ENCODE data around the gene ANKLE1.
A peak's percentile ranks its signal among the peaks of the same experiment; 100 is the strongest.
"Not testable (repeated sequence)": the region's sequence is repeated elsewhere in the genome, so short reads cannot be mapped to it uniquely, and the experiment has no call there.

Gene ANKLE1

GRCh38 chr19:17248011-17248776 lies 33.5 kb upstream of the ANKLE1 start:
- DNase-seq = no peak

- DNase-seq = no peak
Observed at GRCh38 chr19:17249887-17250548, 31.7 kb upstream of the ANKLE1 start.

- no peak for DNase-seq
Observed at GRCh38 chr19:17254636-17255035, 27.1 kb upstream of the ANKLE1 start.

- no peak for DNase-seq
Observed at GRCh38 chr19:17255150-17255621, 26.5 kb upstream of the ANKLE1 start.

GRCh38 chr19:17256130-17256529 lies 25.6 kb upstream of the ANKLE1 start:
- no peak for DNase-seq

- DNase-seq = no peak
Observed at GRCh38 chr19:17259118-17259780, 22.5 kb upstream of the ANKLE1 start.

GRCh38 chr19:17259934-17260333 lies 21.8 kb upstream of the ANKLE1 start:
- no peak for DNase-seq

- peak; percentile 67 for DNase-seq
Observed at GRCh38 chr19:17260842-17261325, 20.8 kb upstream of the ANKLE1 start.

GRCh38 chr19:17262557-17262956 lies 19.1 kb upstream of the ANKLE1 start:
- DNase-seq = no peak

GRCh38 chr19:17263712-17264640 lies 17.7 kb upstream of the ANKLE1 start:
- no peak for DNase-seq

- no peak for DNase-seq
Observed at GRCh38 chr19:17264641-17264979, 17.1 kb upstream of the ANKLE1 start, which contains the start of gene USHBP1. Gene USHBP1, minus strand, starts transcription at chr19:17264745. Its CDS starts 446 bp downstream, at chr19:17264299.

GRCh38 chr19:17266026-17266425 lies 15.7 kb upstream of the ANKLE1 start:
- no peak for DNase-seq

- no peak for DNase-seq
Observed at GRCh38 chr19:17266589-17266974, 15.1 kb upstream of the ANKLE1 start.

GRCh38 chr19:17266975-17267788 lies 14.5 kb upstream of the ANKLE1 start, which contains the start of gene BABAM1:
Gene BABAM1, plus strand, starts transcription at chr19:17267443. Its CDS starts 1,364 bp downstream, at chr19:17268807.
- peak; percentile 99 for DNase-seq

- no peak for DNase-seq
Observed at GRCh38 chr19:17268754-17269153, 12.9 kb upstream of the ANKLE1 start.

- DNase-seq = not testable (repeated sequence)
Observed at GRCh38 chr19:17274892-17275291, 6.8 kb upstream of the ANKLE1 start.

- DNase-seq = no peak
Observed at GRCh38 chr19:17275441-17276175, 6.1 kb upstream of the ANKLE1 start.

GRCh38 chr19:17279436-17279835 lies 2.3 kb upstream of the ANKLE1 start:
- no peak for DNase-seq

- peak; percentile 38 for DNase-seq
Observed at GRCh38 chr19:17282488-17283125, 906 bp downstream of the ANKLE1 start.

- no peak for DNase-seq
Observed at GRCh38 chr19:17283504-17283996, 1.8 kb downstream of the ANKLE1 start.
